MCF 10A (cell line): ENCODE results near the gene LSM14A. TPM values are rescaled to one million over a fixed set of nuclear protein-coding genes. Genes with fewer than 3 reads are reported as not detected.
"Not testable (repeated sequence)": the region's sequence is repeated elsewhere in the genome, so short reads cannot be mapped to it uniquely, and the experiment has no call there.

Experiments used
- BruUV-seq: library from RNA; stranded (reverse); fragments of 400-500 nt; replicated peaks from 2 replicates; lab custom pipeline; 2021; lab: Mats Ljungman, UMichigan
- CTCF ChIA-PET: fragments of 300-600 bp; sonication (Branson Sonifier 250); formaldehyde crosslinking; extraction: SDS; loops from one replicate; lab custom pipeline; 2021; ENCODE audit warnings: antibody characterized with exemption, inconsistent platforms; lab: Yijun Ruan, JAX
- POLR2A ChIA-PET: fragments of 300-600, 350-650 bp; sonication (Branson Sonifier 250); formaldehyde crosslinking; extraction: SDS; loops from one replicate; lab custom pipeline; 2020; ENCODE audit warnings: antibody characterized with exemption, inconsistent platforms; lab: Yijun Ruan, JAX
- DNase-seq: peaks from one replicate; pipeline ENCODE4 v3.0.0-alpha.2; 2018; ENCODE audit not compliant: unreplicated experiment
- H3K27ac Mint-ChIP-seq: one replicate; pipeline ENCODE4 v1.8.0; 2022; ENCODE audit warnings: mild to moderate bottlenecking, low read depth, mixed read lengths; ENCODE audit not compliant: unreplicated experiment
- H3K27me3 Mint-ChIP-seq: one replicate; pipeline ENCODE4 v1.8.0; 2022; ENCODE audit warnings: mixed read lengths; ENCODE audit not compliant: insufficient read depth, unreplicated experiment
- H3K36me3 Mint-ChIP-seq: one replicate; pipeline ENCODE4 v1.8.0; 2022; ENCODE audit warnings: mild to moderate bottlenecking, moderate library complexity, mixed read lengths; ENCODE audit not compliant: insufficient read depth, unreplicated experiment
- H3K4me1 Mint-ChIP-seq: one replicate; pipeline ENCODE4 v1.8.0; 2022; ENCODE audit warnings: mixed read lengths; ENCODE audit not compliant: insufficient read depth, unreplicated experiment
- H3K4me3 Mint-ChIP-seq: one replicate; pipeline ENCODE4 v1.8.0; 2022; ENCODE audit warnings: mild to moderate bottlenecking, moderate library complexity, mixed read lengths; ENCODE audit not compliant: unreplicated experiment
- H3K9me3 Mint-ChIP-seq: one replicate; pipeline ENCODE4 v1.8.0; 2022; ENCODE audit warnings: mixed read lengths; ENCODE audit not compliant: unreplicated experiment
- intact Hi-C: fragments of 100-400 bp; cut with micrococcal nuclease; formaldehyde crosslinking; loops from 2 replicates; pipeline ENCODE4 v1.14.1; 2022
- total RNA-seq: library from RNA; stranded (reverse); gene quantifications from 2 replicates; pipeline ENCODE4 v1.2.3, GENCODE V29; 2022
- TF ChIP-seq, protein P1 (sequence below): fragments of 200-600 bp; IDR thresholded peaks from one replicate; pipeline ENCODE4 v1.8.0; 2022; ENCODE audit warnings: antibody characterized with exemption, mild to moderate bottlenecking; ENCODE audit not compliant: unreplicated experiment

LSM14A gene
- total RNA-seq, 1 experiment from 2014 or later = 100 TPM

- TF ChIP-seq, protein P1, sequence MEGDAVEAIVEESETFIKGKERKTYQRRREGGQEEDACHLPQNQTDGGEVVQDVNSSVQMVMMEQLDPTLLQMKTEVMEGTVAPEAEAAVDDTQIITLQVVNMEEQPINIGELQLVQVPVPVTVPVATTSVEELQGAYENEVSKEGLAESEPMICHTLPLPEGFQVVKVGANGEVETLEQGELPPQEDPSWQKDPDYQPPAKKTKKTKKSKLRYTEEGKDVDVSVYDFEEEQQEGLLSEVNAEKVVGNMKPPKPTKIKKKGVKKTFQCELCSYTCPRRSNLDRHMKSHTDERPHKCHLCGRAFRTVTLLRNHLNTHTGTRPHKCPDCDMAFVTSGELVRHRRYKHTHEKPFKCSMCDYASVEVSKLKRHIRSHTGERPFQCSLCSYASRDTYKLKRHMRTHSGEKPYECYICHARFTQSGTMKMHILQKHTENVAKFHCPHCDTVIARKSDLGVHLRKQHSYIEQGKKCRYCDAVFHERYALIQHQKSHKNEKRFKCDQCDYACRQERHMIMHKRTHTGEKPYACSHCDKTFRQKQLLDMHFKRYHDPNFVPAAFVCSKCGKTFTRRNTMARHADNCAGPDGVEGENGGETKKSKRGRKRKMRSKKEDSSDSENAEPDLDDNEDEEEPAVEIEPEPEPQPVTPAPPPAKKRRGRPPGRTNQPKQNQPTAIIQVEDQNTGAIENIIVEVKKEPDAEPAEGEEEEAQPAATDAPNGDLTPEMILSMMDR = no peak
- ChIA-PET CTCF (interaction anchor here (0.6 kb wide), 1 partner anchor 29 kb away, joined by 3 read pairs; no protein-coding TSS in a partner anchor), POLR2A (no interaction called here)
- DNase-seq = no peak
- no TSS peak for BruUV-seq
- Mint-ChIP-seq H3K9me3 (no peaks in the 10 kb centered on the region), H3K4me1 (no peaks in the 10 kb centered on the region), H3K4me3 (no peak overlapping the region), H3K27me3 (no peaks in the 10 kb centered on the region), H3K36me3 (peaks cover 6% of the 10 kb centered on the region), H3K27ac (no peak overlapping the region)
- intact Hi-C loops = no loop called here
Measured at GRCh38 chr19:34246340-34246739, 74.0 kb downstream of the LSM14A start.

DNA sequence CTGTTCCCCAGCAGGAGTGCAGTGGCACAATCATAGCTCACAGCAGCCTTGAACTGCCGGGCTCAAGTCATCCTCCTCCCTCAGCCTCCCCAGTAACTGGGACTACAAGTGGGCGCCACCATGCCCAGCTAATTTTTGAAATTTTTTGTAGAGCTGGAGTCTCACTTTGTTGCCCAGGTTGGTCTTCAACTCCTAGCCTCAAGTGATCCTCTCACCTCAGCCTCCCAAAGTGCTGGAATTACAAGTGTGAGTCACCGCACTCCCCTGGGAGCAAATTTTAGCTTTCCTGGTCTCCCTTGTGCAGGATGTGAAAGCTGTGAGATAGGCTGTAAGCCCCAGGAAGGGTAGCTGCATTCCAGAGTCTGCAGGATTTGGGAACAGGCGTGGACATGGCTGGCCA, 76.6 kb downstream of the LSM14A start:
- intact Hi-C loops = no loop called here
- no TSS peak for BruUV-seq
- Mint-ChIP-seq H3K27me3 (no peaks in the 10 kb centered on the region), H3K4me1 (peaks cover 4% of the 10 kb centered on the region), H3K9me3 (no peaks in the 10 kb centered on the region), H3K4me3 (no peak overlapping the region), H3K27ac (no peak overlapping the region), H3K36me3 (peaks cover 6% of the 10 kb centered on the region)
- POLR2A ChIA-PET = interaction anchor here (1.1 kb wide), 1 partner anchor 16 kb away, joined by 3 read pairs; no protein-coding TSS in a partner anchor
- TF ChIP-seq, protein P1 = no peak
- no peak for DNase-seq
- CTCF ChIA-PET = interaction anchor here (0.7 to 0.8 kb wide), 2 partner anchors 22 to 471 kb away, joined by 3 to 4 read pairs; no protein-coding TSS in a partner anchor

- H3K27ac Mint-ChIP-seq, H3K4me1 Mint-ChIP-seq, H3K27me3 Mint-ChIP-seq, BruUV-seq, intact Hi-C loops, H3K36me3 Mint-ChIP-seq, CTCF ChIA-PET, H3K9me3 Mint-ChIP-seq, DNase-seq: not testable (repeated sequence)
- H3K4me3 Mint-ChIP-seq = peak overlapping the region; percentile 79
- POLR2A ChIA-PET = interaction anchor here (0.6 to 1.0 kb wide), 3 partner anchors 10 to 47 kb away, joined by 3 read pairs; no protein-coding TSS in a partner anchor
Measured at GRCh38 chr19:34253167-34253566, 80.9 kb downstream of the LSM14A start.

DNA sequence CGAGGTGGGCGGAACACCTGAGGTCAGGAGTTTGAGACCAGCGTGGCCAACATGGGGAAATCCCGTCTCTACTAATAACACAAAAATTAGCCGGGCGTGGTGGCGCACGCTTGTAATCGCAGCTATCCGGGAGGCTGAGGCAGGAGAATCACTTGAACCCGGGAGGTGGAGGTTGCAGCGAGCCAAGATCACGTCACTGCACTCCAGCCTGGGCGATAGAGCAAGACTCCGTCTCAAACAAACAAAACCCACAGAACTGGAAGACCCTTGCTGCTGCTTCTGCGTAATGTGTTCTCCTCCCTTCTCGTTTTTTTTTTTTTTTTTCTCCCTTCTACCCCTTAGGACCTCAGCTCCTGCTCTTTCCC, 81.4 kb downstream of the LSM14A start:
- POLR2A ChIA-PET = interaction anchor here (0.6 kb wide), 2 partner anchors 10 to 47 kb away, joined by 3 read pairs; no protein-coding TSS in a partner anchor
- intact Hi-C loops = loop anchor here (2.0 kb wide), 1 partner anchor 83 kb away; no protein-coding TSS in a partner anchor
- BruUV-seq = not testable (repeated sequence)

DNA sequence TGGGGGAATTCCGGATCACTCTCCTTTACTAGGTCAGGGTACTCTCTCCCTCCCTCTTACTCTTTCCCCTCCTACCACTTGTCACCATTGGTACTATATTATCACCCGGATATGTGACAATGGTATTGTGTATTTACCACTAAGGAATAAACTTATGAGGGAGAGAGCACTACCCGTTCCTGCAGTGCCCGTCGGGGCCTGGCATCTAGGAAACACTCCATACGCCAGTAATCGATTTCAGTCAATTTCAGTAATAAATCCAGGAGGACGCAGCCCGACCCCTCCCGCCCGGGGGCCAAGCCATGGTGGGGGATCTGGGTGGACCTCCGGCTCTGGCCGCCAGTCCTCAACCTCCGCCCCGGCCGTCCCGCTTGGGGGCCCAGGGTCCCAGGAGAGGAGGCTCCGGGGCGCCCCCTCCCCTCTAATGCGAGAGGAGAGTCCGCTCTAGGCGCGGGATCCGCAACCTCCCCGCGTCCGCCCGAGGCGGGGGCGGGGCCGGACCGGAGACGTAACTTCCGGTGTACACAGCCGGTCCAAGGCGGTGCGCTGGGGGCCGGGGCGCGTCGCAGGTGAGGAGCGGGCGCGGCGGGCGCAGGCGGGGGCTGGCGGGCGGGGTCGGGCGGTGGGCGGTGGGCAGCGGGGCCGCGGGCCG, 81.9 kb downstream of the LSM14A start, which contains the start of gene GARRE1:
Gene GARRE1 (plus strand): TSS at position 509 of the 652 bp plus-strand sequence. CDS start 45,920 bp downstream, outside the sequence.
- peak within 1 kb of the TSS; percentile 93 for H3K27ac Mint-ChIP-seq
- ChIA-PET CTCF (no interaction called here), POLR2A (interaction anchor here (0.6 to 1.0 kb wide), 3 partner anchors 11 to 46 kb away, joined by 3 to 4 read pairs (median 3); no protein-coding TSS in a partner anchor)
- peaks cover 5% of the 10 kb centered on the region for H3K36me3 Mint-ChIP-seq
- peaks cover 7% of the 10 kb centered on the region for H3K4me1 Mint-ChIP-seq
- BruUV-seq = TSS peak; percentile 82
- intact Hi-C loops = loop anchor here (2.0 kb wide), 1 partner anchor 83 kb away; no protein-coding TSS in a partner anchor
- TF ChIP-seq, protein P1 = no peak
- H3K9me3 Mint-ChIP-seq = no peaks in the 10 kb centered on the region
- H3K4me3 Mint-ChIP-seq = peak within 1 kb of the TSS; percentile 79
- peak; percentile 64 for DNase-seq
- H3K27me3 Mint-ChIP-seq = no peaks in the 10 kb centered on the region

More for the DNA sequence above, 81.4 kb downstream of the LSM14A start:
- H3K4me1 Mint-ChIP-seq, H3K36me3 Mint-ChIP-seq, CTCF ChIA-PET, H3K27me3 Mint-ChIP-seq, H3K9me3 Mint-ChIP-seq, DNase-seq: not testable (repeated sequence)
- peak overlapping the region; percentile 93 for H3K27ac Mint-ChIP-seq
- H3K4me3 Mint-ChIP-seq = peak overlapping the region; percentile 79
